ENCODE data around the gene FAM78B.

- TF ChIP-seq CTCF (conservative IDR thresholded peaks at IDR 0.05; ENCODE audit: low read length) (no peak), EZH2phosphoT487 (IDR thresholded peaks at IDR 0.05; ENCODE audit: borderline replicate concordance) (no peak)
These were observed 488 bp downstream of the FAM78B start for GRCh38 chr1:166166329-166166697.
